CD1c-positive myeloid dendritic cell (primary cell): ENCODE data around the gene CDHR2.
A peak's percentile ranks its signal among the peaks of the same experiment; 100 is the strongest.
"Not testable (repeated sequence)": the region's sequence is repeated elsewhere in the genome, so short reads cannot be mapped to it uniquely, and the experiment has no call there.

Source experiments
- DNase-seq: peaks from one replicate; pipeline ENCODE4 v3.0.0-alpha.2; 2016; ENCODE audit errors: extremely low spot score

CDHR2 gene

DNA sequence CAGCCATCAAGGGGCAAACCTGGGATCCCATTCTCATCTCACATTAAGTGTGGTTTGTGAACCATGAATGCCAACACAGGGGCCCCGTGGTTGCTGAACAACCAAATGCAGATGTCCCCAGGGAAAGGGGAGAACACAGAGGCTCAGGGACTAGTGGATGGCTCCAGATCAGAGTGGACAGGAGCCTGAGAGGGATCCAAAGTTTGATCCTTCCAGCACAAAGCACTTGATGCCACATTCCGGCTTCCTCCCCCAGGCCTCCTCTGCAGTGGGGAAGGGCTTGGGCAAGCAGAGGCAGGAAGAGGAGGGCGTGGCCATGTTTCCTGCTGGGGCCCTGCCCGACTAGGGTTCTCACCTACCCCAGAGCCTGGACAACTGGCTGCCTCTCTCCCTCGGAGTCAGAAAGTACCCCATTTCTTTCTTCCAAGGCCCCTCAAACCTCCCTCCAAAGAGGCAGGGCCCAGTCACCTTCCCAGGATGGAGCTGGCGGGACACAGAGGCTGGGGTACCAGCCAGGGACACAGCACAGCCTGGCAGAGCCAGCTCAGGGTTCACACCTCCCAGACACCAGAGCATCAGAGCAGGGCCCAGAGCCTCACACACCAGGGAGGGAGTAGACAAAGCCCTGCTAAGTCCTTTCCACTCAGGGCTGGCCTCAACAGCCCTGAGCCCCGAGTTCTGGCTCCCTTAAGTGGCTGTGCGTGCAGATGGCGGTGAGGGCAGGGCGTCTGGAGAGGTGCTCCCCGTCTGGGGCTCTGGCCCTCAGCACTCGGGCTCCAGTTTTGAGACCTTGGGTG, 7.6 kb upstream of the CDHR2 start:
- DNase-seq: peak; percentile 50

DNA sequence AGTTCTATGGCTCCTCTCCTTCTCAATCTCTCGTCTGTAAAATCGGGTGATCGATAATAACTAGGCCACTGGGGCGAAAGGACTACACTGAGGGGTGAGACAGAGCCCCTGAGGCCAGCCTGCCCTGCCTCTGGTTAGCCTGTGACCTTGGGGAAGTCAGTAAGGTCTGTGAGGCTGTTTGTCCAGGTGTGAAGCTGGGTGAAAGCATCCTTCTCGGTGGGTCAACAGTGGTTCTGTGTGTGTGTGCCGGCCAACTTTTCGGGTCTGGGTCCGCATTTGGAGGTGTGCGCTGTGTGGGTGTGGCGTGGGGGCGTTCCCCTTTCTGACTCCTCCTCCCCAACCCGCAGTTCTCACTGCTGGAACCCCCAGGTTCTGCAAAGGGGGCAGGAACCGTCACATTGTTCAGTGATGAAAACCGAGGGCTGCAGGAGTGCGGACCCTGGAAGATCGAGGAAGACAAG, 7.0 kb upstream of the CDHR2 start:
- DNase-seq: peak; percentile 38

- peak; percentile 34 for DNase-seq
These were observed 6.3 kb upstream of the CDHR2 start for GRCh38 chr5:176542596-176543427.

GRCh38 chr5:176543428-176544182, 5.5 kb upstream of the CDHR2 start:
- DNase-seq: peak; percentile 79

- no peak for DNase-seq
These were observed 3.8 kb upstream of the CDHR2 start for GRCh38 chr5:176545388-176545736.

- DNase-seq: no peak
These were observed 3.2 kb upstream of the CDHR2 start for GRCh38 chr5:176545737-176546509.

DNA sequence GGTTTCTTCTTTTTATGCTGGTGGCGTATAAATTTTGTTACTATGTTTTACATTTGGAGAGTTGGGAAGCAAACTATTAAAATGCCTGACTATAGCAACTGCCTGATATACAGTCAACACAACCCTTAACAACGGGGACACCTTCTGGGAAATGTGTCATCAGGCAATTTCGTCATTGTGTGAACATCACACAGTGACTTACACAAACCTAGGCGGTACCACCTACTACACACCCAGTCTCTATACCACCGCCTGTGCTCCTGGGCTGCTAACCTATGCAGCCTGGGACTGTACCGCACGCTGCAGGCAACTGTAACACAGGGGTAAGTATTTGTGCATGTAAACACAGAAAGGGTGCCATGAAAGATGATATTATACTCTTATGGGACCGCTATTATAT, 1.3 kb upstream of the CDHR2 start:
- DNase-seq: peak; percentile 41

- no peak for DNase-seq
These were observed 729 bp downstream of the CDHR2 start for GRCh38 chr5:176549871-176550270.

- DNase-seq: peak; percentile 49
These were observed 1.2 kb downstream of the CDHR2 start for GRCh38 chr5:176550275-176550831.

DNA sequence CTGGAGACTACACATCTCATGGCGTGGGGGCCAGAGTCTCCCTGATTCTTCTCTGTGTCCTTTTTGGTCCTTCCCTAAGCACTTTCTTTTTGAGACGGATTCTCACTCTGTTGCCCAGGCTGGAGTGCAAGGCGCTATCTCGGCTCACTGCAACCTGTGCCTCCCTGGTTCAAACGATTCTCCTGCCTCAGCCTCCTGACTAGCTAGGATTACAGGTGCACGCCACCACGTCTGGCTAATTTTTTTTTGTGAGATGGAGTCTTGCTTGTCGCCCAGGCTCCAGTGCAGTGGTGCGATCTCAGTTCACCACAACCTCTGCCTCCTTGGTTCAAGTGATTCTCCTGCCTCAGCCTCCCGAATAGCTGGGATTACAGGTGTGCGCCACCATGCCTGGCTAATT, 1.8 kb downstream of the CDHR2 start:
- DNase-seq: not testable (repeated sequence)

DNA sequence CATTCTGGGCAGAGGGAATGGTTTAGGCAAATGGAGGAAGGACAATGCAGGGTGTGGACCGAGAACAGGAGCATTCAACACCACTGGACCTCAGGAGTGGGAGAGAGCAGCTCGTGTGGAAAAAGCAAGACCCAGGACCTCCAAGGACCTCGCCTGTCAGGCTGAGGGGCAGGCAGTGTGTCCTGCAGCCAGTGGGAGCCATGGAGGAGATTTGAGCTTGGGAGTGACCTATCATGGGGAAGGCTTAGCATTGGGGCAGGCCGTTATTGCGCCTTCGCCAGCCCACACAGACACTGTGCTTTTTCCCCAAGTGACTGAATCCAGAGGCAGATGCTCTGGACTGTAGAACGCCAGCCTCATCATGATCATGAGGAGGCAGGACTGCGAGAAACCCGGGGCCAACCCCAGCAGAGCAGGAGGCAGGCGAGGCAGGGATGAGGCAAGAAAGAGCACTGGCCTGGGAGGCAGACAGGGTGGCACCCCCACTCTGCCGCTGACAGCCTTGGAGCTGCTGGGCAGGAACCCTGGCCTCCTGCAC, 3.3 kb downstream of the CDHR2 start:
- DNase-seq: no peak

GRCh38 chr5:176553260-176554085, 4.3 kb downstream of the CDHR2 start:
- DNase-seq: no peak

DNA sequence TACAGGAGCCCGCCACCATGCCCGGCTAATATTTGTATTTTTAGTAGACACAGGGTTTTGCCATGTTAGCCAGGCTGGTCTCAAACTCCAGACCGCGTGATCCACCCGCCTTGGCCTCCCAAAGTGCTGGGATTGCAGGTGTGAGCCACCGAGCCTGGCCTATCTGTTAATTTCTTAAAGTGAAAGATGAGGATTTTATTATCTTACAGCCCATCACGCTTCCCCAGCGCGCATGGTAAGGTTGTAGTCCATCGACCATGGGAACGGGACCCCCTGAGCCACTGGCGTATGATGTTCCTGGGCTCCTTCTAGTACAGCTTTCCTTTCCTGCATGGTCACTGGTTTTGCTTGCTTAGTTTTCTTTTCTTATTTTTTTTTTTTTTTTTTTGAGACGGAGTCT, 8.7 kb downstream of the CDHR2 start:
- DNase-seq: no peak

DNA sequence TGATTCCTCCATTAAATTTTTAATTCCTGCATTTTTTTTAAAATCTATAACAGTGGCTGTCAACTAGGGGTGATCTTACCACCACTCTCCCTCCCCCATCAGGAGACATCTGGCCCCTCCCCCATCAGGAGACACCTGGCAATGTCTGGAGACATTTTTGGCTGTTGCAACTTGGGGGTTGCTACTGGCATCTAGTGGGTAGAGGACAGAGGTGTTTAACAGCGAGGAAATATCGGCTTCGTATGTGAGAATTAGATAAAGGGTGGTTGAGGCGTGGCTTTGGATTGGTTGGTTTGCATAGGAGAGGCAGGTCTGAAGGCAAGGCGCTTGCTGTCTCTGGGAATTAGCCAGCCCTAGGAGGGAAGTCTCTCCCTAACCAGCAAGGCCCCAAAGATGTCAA, 10.5 kb downstream of the CDHR2 start:
- DNase-seq: peak; percentile 17

GRCh38 chr5:176560364-176560763, 11.2 kb downstream of the CDHR2 start:
- DNase-seq: no peak

DNA sequence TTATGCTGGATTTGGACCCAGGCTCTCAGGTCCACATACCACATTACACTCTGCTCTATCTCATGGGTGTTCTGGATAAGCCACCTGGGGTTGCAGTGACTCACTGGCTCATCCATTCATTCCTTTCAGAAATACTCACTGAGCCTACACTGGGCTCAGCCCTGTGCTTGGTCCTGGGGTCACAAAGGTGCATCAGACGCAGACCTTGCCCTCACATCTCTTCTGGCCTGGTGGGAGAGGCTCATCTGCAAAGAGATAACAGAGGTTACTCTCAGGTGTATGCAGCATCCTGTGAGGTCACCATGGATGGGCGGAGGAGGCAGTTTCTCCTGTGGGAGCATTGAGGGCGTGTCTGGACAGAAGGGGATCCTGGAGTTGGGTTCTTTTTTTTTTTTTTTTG, 12.1 kb downstream of the CDHR2 start:
- DNase-seq: no peak

DNA sequence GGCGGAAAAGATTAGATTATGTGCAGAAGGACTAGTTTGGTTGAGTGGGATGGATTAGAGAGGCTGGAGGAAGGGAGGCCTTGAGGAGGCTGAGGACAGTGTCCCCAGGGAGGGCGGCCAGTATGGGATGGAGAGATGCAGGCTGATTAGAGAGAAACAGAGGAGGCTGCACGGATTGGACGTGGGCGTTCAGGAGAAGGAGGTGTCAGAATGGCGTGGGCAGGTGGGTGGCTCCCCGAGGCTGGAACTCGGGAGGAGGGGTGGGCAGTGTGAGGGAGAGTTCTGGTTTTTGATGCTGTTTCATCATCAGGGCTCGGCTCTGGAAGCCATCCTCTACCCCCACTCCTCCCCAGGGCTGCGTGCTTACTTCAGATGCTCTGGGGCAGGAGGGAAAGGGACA, 13.0 kb downstream of the CDHR2 start:
- no peak for DNase-seq

DNA sequence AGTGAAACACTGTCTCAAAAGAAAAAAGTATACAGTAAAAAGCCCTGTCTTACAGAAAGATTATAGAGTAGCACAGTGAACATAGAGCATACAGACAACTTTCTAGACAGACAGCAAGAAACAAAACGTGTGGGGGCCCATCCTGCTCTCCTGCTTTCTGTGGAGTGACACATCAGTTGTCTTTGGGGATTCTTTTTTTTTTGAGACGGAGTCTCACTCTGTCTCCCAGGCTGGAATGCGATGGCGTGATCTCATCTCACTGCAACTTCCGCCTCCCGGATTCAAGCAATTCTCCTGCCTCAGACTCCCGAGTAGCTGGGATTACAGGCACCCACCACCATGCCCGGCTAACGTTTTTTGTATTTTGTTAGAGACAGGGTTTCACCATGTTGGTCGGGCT, 14.9 kb downstream of the CDHR2 start:
- no peak for DNase-seq

GRCh38 chr5:176565760-176566288, 16.7 kb downstream of the CDHR2 start:
- DNase-seq: no peak

GRCh38 chr5:176568657-176569056, 19.5 kb downstream of the CDHR2 start:
- DNase-seq: no peak
